Upper lobe of right lung (tissue), 1 donor: Measurements from ENCODE around the gene QSOX2. TPM values are rescaled to one million over a fixed set of nuclear protein-coding genes. Genes with fewer than 3 reads are reported as not detected.
"Not testable (repeated sequence)": the region's sequence is repeated elsewhere in the genome, so short reads cannot be mapped to it uniquely, and the experiment has no call there.

ENCODE experiments used
- ATAC-seq: fragments of 200-7000 bp; cut with Tn5 transposase; one replicate; pipeline ENCODE4 v1.9.1; 2020; ENCODE audit warnings: mild to moderate bottlenecking, moderate library complexity
- DNase-seq: peaks from one replicate; pipeline ENCODE4 v3.0.0-alpha.2; 2020
- H3K27ac ChIP-seq: fragments of 200-600 bp; one replicate; pipeline ENCODE4 v1.8.0; 2022
- H3K27me3 ChIP-seq: fragments of 200-600 bp; one replicate; pipeline ENCODE4 v1.8.0; 2022; ENCODE audit warnings: mild to moderate bottlenecking
- H3K36me3 ChIP-seq: fragments of 200-600 bp; one replicate; pipeline ENCODE4 v1.8.0; 2022
- H3K4me1 ChIP-seq: fragments of 200-600 bp; one replicate; pipeline ENCODE4 v1.8.0; 2022
- H3K4me3 ChIP-seq: fragments of 200-600 bp; one replicate; pipeline ENCODE4 v1.8.0; 2022; ENCODE audit warnings: mild to moderate bottlenecking
- H3K9me3 ChIP-seq: fragments of 200-600 bp; one replicate; pipeline ENCODE4 v1.8.0; 2022
- CTCF ChIP-seq: fragments of 200-600 bp; IDR thresholded peaks from one replicate; pipeline ENCODE4 v1.8.0; 2022; ENCODE audit warnings: antibody characterized with exemption
- intact Hi-C: fragments of 100-400 bp; cut with DNase I; formaldehyde crosslinking; loops from one replicate; pipeline ENCODE4 v1.11.0; 2022
- total RNA-seq: library from RNA; stranded (reverse); fragmentation: NEBNext Ultra II Directional; extraction: Animal tissue kit (Norgen Biotek cat#: 25700); gene quantifications from one replicate; pipeline ENCODE4 v1.2.1, GENCODE V29; 2021
- donor health status: DM: no; HTN: yes; CAD: no; lungs with severe emphysema.

The QSOX2 gene
- total RNA-seq, 1 donor from 2014 or later, result 13.1 TPM

DNA sequence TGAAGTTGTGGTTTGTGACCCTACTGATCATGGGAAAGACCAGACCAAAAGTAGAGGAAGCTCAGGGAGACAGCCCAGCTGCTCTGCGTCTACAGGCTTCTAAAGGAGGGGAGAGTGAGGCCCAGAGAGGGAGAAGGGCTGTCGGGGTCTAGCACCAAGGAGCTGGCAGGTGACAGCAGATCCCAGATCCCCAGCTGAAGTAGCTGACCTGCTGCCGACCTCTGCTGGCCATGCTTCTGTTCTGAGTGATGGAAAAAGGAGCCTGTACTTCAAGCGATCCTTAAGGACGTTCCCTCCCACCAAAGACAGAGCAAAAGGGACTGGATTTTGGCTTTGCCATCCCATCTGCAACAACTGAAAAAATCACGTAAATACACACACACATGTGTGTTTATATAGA lies 22.7 kb upstream of the QSOX2 start:
- no peaks in the 10 kb centered on the region for H3K36me3 ChIP-seq
- peaks cover 7% of the 10 kb centered on the region for H3K4me1 ChIP-seq
- no peak for TF ChIP-seq CTCF
- no peaks in the 10 kb centered on the region for H3K9me3 ChIP-seq
- intact Hi-C loops, result no loop called here
- H3K27ac ChIP-seq, result no peak overlapping the region
- peaks cover 7% of the 10 kb centered on the region for H3K27me3 ChIP-seq
- no peak for ATAC-seq
- DNase-seq, result no peak
- no peak overlapping the region for H3K4me3 ChIP-seq

DNA sequence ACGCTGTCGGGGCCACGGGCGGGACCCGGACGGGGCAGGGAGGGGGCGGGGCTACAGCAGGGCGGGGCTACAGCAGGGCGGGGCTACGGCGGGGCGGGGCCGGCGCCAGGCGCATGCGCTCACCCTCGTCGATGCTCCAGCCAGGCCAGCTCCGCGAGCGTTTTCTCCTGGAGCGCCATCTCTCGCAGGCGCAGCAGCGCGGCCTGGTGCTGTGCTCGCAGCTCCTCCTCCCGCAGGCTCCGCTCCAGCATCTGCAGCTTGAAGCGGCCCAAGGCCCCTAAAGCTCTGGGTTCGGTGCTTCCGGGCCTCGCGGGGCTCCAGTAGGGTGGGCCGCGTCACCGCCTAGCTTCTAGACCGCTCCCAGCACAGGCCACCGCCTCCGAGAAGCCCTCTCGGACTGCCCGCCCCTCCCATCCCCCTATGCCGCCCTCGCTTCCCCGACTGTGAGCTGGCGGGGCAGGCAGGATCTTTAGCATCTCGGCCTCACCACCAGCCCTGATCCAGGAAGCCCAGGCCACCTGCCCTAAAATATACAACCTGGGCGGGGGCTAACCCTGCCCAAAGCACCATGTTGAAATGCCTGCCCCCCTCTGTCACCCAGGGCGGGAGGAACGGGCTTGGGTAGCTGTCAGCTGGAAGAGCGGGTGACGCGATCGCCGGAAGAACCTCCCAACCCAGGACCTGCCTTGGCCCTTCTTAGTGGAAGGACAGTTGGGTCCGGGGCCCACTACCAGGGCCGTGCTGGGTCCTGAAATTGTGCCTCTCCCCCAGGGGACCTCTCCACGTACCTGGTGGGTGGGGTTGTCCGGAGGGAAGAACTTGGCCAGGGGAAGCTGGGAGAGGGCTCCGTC lies 21.9 kb upstream of the QSOX2 start:
- no peaks in the 10 kb centered on the region for H3K9me3 ChIP-seq
- peak; percentile 98 for ATAC-seq
- peak overlapping the region; percentile 58 for H3K4me3 ChIP-seq
- H3K27ac ChIP-seq, result no peak overlapping the region
- peaks cover 7% of the 10 kb centered on the region for H3K4me1 ChIP-seq
- intact Hi-C loops, result no loop called here
- TF ChIP-seq CTCF, result peak; percentile 23
- peak; percentile 92 for DNase-seq
- H3K27me3 ChIP-seq, result peaks cover 7% of the 10 kb centered on the region
- H3K36me3 ChIP-seq, result no peaks in the 10 kb centered on the region

GRCh38 chr9:136266641-136267040 lies 21.0 kb upstream of the QSOX2 start:
- H3K27ac ChIP-seq, H3K4me1 ChIP-seq, ATAC-seq, H3K36me3 ChIP-seq, DNase-seq, H3K9me3 ChIP-seq, intact Hi-C loops, H3K27me3 ChIP-seq: not testable (repeated sequence)
- H3K4me3 ChIP-seq, result peak overlapping the region; percentile 58

DNA sequence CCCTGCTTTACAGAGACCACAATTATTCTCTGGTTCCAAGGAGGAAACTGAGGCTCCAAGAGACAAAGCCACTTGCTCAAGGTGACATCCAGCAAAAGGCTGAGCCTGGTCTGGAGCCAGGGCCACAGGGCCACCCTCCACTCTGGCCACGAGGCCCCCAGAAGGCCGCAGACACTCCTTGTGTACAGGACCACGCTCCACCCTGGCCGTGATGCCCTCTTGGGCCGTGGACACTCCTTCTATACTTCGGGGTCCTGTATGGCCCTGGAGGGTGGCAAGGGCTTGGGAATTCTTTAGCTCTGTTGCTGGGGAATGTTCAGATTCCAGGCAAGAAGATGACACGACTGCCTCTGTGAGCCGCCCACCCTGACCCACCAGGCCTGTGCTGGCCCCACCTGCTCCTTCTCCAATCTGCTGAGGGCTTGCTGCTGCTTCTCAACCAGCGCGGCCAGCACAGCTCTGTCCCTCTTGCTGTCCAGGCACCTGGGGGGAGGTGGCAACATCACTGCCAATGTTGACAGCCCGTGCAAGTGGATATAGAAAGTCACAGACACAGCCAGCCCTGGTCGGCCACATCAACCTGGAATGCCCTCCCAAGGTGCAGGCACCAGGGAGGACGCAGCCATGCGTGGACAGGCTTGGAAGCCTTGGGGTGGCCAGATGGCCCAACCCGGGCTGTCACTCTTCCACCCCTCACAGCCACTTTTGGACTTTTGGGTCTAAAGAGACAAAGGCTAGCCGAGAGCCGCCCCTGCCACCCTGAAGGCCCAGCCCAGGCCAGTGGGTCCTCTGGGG lies 20.1 kb upstream of the QSOX2 start:
- TF ChIP-seq CTCF, result no peak
- DNase-seq, result no peak
- H3K4me1 ChIP-seq, result peaks cover 7% of the 10 kb centered on the region
- ATAC-seq, result no peak
- no peaks in the 10 kb centered on the region for H3K27me3 ChIP-seq
- no peaks in the 10 kb centered on the region for H3K36me3 ChIP-seq
- H3K27ac ChIP-seq, result no peak overlapping the region
- H3K4me3 ChIP-seq, result no peak overlapping the region
- intact Hi-C loops, result no loop called here
- no peaks in the 10 kb centered on the region for H3K9me3 ChIP-seq

DNA sequence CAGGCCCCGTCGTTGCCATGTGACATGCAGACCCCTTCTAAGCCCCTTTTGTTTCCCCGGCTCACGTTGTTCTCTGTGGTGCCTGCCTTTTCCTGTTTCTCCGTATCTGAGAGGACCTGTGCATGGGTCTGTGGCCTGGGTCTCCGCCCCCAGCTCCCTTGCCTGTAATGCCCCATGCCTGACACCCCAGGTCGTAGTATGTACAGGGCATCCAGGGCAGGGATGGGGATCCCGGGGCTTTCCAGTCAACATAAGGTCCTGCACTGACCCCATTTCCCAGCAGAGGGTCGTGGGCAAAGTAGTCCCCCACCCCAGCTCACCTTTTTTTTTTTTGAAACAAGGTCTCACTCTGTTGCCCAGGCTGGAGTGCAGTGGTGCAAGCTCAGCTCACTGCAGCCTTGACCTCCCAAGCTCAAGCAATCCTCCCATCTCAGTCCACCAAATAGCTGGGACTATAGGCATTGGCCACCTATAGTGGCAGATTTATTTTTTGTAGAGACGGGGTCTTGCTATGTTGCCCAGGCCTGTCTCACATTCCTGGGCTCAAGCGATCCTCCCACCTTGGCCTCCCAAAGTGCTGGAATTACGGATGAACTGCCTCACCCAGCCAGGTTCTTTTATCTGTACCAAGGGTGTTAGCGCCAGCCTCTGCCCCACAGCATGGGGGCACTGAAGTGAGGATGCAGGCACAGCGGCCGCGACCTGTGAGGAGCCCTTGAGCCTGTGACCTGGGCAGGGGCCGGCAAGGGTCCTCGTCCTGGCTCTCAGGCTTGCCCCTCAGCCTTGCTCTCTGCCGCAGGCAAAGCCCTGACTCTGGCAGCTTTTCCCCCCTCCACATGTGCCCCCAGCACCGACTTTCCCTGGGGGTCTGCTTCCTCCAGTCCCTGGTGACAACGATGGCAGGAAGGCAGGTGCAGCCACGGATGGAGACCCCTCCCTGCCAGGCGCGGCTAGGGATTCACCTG lies 19.1 kb upstream of the QSOX2 start:
- DNase-seq, result no peak
- no peak for ATAC-seq

More for the DNA sequence above, 19.1 kb upstream of the QSOX2 start:
- Histone ChIP-seq H3K36me3 (no peaks in the 10 kb centered on the region), H3K27ac (no peak overlapping the region), H3K4me1 (peaks cover 7% of the 10 kb centered on the region), H3K27me3 (no peaks in the 10 kb centered on the region), H3K4me3 (no peak overlapping the region), H3K9me3 (no peaks in the 10 kb centered on the region)
- TF ChIP-seq CTCF, result no peak
- intact Hi-C loops, result no loop called here
